SU-DHL-6 (cell line): ENCODE measurements around the gene SAMD4B.

Experiments
- CTCF ChIP-seq: fragments of 200-600 bp; sonication (generic); IDR thresholded peaks from one replicate; pipeline ENCODE4 v1.5.1; 2017; ENCODE audit warnings: antibody characterized with exemption, mild to moderate bottlenecking, low read length, moderate library complexity; ENCODE audit not compliant: insufficient read depth, poor library complexity, severe bottlenecking
- EZH2phosphoT487 ChIP-seq: fragments of 200-600 bp; sonication (generic), shearing (Covaris generic); conservative IDR thresholded peaks from 2 replicates; pipeline ENCODE4 v1.6.1; 2018; ENCODE audit warnings: mild to moderate bottlenecking, antibody characterized with exemption, low read length, moderate library complexity, mixed read lengths

DNA sequence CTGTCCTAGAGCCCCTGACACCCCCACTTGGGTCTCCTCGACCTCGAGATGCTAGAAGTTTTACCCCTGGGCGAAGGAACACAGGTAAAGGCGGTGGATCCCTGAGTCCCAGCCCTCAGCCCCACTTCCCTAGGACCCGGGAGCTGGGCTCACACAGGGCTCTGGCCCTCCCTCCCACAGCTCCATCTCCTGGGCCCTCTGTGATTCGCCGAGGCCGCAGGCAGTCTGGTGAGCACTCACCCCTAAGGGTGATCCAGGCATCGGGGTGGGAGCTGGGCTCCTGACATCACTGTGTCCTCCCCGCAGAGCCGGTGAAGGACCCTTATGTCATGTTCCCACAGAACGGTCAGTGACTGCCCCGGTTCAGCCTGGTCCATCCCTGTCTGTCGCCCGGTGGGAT is 78.5 kb downstream of the SAMD4B start:
- TF ChIP-seq CTCF, result no peak
- TF ChIP-seq EZH2phosphoT487, result no peak
